Activated CD8-positive, alpha-beta memory T cell treated with anti-CD3 and anti-CD28 coated beads, Interleukin-2, amount 50 U/mL, for 1 hour (primary cell): Measurements from ENCODE around the gene ABCB9.
"Not testable (repeated sequence)": the region's sequence is repeated elsewhere in the genome, so short reads cannot be mapped to it uniquely, and the experiment has no call there.

ENCODE experiments used
- DNase-seq: peaks from one replicate; pipeline ENCODE4 v3.0.0-alpha.2; 2020; ENCODE audit errors: extremely low read depth

The ABCB9 gene

GRCh38 chr12:122937622-122938091 is 28.6 kb downstream of the ABCB9 start:
- no peak for DNase-seq

GRCh38 chr12:122935318-122935717 is 30.9 kb downstream of the ABCB9 start:
- no peak for DNase-seq

GRCh38 chr12:122934722-122935121 is 31.5 kb downstream of the ABCB9 start:
- no peak for DNase-seq

GRCh38 chr12:122932207-122932606 is 34.1 kb downstream of the ABCB9 start:
- no peak for DNase-seq

DNA sequence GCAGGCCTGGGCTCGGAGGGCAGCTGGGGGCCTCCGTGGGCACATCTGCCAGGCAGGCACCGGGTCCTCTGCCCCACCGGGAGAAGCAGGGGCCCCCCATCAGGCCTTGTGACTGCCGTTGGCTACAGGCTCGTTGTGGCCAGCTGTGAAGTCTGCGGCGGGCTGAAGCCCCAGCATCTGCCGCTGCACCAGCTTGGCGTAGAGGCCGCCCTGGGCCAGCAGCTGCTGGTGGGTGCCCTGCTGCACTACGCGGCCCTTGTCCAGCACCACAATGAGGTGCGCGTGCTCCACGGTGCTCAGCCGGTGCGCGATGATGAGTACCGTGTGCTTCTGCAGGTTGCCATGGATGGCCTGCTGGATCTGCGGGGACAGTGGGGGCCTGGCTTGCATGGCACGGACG is 36.5 kb downstream of the ABCB9 start:
- no peak for DNase-seq

DNA sequence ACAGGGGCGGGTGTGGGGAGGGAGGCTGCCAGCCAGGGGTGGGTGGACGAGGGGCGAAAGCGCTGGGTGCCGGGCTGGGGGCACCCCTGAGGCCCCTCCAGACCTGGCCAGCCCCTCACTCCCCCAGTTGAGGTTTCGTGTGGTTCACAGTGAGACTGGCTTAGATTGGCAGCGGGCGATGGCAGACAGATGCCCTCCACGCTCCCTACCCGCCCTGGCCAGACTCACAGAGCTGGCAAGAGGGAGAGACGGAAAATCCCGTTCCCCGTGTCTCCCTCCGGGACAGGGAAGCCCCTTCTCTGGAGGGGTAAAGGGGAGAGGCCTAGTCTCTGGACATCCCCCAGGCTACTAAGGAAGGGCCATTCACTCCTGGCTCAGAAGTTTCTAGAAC is 37.1 kb downstream of the ABCB9 start:
- DNase-seq = no peak

DNA sequence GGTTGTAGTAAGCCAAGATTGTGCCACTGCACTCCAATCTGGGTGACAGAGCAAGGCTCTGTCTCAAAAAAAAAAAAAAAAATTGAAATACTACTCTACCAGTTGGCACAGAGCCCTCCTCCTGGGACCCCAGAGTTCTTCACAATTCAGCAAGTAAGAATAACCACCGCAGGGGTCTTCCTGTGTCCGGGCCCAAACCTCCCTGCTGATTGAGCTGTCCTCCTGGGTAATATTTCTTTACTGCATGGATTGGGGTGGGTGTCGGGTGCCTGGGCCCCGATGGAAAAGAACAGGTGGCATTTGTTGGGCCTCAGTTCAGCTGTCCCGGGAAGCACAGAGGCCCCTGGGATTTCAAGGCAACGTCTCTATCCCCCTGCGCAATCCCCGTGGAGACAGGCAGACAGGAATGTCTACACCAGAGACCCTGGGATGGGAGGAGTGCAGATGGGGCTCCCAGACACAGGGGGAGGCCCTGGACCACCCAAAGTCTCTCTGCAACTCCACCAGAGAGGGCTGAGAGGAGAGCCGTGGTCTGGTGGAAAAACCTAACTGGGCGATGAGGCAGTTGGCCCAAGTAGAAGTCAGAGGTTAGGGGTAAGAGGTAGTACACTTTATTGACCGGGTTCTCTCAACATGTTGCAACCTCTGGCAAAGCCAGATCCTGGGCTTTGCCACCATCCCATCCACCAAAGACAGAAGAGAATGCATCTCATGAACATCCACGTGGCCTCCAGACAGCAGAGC is 37.7 kb downstream of the ABCB9 start:
- no peak for DNase-seq

DNA sequence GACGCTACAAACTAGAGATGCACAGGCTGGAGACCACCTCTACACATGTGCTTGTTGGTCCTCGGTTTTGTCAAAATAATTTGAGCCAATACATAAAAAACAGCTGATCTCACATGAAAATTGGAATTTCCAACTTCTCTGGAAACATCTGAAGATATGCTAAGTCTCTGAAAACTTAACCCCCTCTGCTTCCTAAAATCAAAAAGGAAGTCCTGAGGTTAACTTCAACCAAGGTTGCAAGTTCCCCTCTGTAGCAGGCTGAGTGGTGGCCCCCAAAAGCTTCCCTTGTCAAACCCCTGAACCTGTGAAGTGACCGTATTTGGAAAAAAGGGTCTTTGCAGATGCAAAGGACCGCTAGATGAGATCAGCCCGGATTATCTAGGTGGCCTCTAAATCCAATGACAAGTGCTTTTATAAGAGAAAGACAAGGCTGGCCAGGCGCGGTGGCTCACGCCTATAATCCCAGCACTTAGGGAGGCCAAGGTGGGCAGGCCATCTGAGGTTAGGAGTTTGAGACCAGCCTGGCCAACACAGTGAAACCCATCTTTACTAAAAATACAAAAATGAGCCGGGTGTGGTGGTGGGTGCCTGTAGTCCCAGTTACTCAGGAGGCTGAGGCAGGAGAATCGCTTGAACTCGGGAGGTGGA is 38.4 kb downstream of the ABCB9 start:
- no peak for DNase-seq

GRCh38 chr12:122921917-122922316 is 44.3 kb downstream of the ABCB9 start:
- no peak for DNase-seq

- no peak for DNase-seq
Observed at GRCh38 chr12:122920687-122921086, 45.6 kb downstream of the ABCB9 start.

GRCh38 chr12:122918827-122919226 is 47.4 kb downstream of the ABCB9 start:
- no peak for DNase-seq

DNA sequence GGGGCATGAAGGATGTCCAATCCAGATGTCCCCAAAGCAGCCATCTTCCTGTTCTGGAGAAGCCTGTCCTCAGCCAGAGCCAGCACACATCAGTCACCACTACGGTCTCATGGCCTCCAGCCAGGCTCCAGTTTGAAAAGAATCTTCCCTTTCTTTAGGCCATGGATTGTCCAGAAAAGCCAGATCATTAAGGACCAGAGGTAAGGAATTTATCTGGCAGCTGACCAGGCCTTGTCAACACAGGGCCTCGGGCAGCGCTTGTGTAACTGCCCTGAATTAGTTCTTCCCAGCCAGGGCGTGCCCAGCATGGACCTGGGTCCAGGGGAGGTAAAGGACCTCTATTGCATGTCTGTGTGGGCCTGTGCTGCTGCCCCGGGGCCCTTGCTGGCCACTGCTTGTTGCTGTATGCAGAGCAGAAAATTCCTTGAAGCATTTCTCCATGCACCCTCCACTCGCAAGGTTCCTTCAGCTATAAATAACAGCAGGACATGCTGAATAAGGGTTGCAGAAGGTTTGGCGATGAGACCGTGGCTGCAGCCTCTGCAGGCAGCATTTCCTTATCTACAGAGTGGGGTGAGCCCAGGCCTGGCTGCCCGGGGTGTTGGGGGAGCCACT is 48.6 kb downstream of the ABCB9 start:
- no peak for DNase-seq

GRCh38 chr12:122909442-122910288 is 56.6 kb downstream of the ABCB9 start:
- no peak for DNase-seq

- no peak for DNase-seq
Observed at GRCh38 chr12:122908915-122909314, 57.3 kb downstream of the ABCB9 start.

DNA sequence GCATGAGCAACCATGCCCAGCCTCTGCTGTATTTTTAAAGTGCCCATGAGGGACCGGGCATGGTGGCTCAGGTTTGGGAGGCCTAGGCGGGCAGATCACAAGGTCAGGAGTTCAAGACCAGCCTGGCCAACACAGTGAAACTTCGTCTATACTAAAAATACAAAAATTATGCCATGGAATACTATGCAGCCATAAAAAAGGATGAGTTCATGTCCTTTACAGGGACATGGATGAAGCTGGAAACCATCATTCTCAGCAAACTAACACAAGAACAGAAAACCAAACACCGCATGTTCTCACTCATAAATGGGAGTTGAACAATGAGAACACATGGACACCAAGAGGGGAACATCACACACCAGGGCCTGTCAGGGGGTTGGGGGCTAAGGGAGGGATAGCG is 61.0 kb downstream of the ABCB9 start:
- not testable (repeated sequence) for DNase-seq

DNA sequence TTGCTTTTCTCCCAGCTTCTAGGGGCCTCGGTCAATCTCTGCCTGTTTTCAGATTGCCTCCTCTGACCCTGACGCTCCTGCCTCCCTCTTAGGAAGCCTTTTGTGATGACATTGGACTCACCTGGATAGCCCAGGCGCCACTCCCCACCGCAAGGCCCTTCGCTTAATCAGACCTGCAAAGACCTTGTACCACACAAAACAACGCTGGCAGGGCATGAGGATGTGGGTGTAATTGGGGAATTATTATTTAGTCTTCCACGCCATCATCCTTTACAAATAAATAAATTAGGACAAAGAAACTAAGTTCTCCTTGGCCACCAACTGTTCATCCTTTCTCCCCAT is 62.6 kb downstream of the ABCB9 start:
- DNase-seq = no peak

- DNase-seq = no peak
Observed at GRCh38 chr12:122902854-122903692, 63.2 kb downstream of the ABCB9 start.

DNA sequence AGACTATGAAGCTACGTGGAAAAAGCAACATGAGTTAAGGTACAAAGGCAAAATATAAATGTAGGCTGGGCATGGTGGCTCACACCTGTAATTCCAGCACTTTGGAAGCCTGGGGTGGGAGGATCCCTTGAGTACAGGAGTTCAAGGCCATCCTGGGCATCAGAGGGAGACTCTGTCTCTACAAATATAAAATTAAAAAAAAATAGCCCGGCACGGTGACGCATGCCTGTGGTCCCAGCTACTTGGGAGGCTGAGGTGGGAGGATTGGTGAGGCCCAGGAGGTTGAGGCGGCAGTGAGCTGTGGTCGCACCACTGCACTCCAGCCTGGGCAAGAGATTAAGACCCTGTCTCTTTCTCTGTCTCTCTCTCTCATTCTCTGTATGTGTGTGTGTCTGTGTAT is 66.4 kb downstream of the ABCB9 start:
- no peak for DNase-seq

GRCh38 chr12:122896662-122897061 is 69.6 kb downstream of the ABCB9 start:
- no peak for DNase-seq

GRCh38 chr12:122895704-122896636 is 70.3 kb downstream of the ABCB9 start, which contains the start of gene VPS37B:
TSS of gene VPS37B (minus strand) at chr12:122896124. CDS start at chr12:122896062, 62 bp downstream.
- DNase-seq = peak; percentile 80
